Activated CD4-positive, alpha-beta T cell treated with anti-CD3 and anti-CD28 coated beads for 1 hour (primary cell): ENCODE measurements around the gene GPR142.
A peak's percentile ranks its signal among the peaks of the same experiment; 100 is the strongest.

Experiments used
- DNase-seq: peaks from one replicate; pipeline ENCODE4 v3.0.0-alpha.2; 2020

The GPR142 gene

DNA sequence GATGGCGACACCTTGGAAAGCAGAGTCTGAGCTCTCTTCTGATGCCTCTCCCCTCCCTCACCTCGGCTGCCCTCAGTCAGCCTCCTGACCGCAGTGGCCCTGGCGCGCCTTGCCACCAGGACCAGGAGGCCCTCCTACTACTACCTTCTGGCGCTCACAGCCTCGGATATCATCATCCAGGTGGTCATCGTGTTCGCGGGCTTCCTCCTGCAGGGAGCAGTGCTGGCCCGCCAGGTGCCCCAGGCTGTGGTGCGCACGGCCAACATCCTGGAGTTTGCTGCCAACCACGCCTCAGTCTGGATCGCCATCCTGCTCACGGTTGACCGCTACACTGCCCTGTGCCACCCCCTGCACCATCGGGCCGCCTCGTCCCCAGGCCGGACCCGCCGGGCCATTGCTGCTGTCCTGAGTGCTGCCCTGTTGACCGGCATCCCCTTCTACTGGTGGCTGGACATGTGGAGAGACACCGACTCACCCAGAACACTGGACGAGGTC is 4.4 kb downstream of the GPR142 start:
- no peak for DNase-seq

DNA sequence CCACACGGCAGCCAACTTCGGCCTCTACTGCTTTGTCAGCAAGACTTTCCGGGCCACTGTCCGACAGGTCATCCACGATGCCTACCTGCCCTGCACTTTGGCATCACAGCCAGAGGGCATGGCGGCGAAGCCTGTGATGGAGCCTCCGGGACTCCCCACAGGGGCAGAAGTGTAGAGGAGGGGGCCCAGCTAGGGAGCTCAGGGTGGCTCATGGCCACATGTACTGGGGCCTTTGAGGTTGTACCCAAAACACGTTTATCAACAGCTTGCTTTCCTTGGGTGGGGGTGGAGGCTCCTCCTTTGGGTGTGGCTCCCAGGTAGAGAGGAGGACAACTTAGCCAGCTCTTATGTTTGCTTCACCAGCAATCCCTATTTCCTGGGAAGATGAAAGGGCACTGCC is 5.1 kb downstream of the GPR142 start:
- no peak for DNase-seq

DNA sequence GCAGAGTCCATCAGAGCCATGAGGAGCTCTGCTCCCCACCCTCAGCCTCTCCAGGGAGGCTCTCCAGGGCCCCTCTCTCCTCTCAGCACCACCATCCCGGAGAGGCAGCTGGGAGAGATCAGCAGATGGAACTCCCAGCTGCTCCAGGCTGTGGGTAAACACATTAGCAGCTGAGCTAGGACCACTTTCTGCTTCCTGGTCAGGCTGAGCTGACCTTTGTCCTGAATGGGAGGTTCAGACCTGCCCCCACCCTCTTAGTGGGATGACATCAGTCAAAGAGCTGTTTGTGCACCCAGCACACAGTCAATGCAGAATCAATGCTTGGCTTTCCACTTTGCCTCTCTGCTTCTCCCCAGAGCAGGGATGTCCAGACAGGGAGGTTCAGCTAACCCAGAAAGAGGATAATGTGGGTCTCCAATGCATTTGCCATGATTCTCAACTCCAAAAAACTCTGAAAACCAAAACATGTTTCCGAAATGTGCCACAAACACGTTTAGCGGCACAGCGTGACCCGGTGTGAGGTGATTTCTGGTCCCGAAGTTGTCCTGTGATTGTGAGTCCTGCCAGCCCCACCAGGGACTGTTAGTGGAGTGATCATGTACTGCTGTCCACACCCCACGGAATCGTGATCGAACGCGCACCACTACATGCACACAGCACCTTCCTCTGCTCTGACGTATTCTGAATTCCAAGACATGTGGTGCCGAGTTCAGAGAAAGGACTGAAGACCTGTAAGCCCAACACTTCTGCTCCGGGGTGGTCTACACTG is 6.7 kb downstream of the GPR142 start:
- DNase-seq, result no peak

GRCh38 chr17:74374858-74375257 is 7.6 kb downstream of the GPR142 start:
- no peak for DNase-seq

DNA sequence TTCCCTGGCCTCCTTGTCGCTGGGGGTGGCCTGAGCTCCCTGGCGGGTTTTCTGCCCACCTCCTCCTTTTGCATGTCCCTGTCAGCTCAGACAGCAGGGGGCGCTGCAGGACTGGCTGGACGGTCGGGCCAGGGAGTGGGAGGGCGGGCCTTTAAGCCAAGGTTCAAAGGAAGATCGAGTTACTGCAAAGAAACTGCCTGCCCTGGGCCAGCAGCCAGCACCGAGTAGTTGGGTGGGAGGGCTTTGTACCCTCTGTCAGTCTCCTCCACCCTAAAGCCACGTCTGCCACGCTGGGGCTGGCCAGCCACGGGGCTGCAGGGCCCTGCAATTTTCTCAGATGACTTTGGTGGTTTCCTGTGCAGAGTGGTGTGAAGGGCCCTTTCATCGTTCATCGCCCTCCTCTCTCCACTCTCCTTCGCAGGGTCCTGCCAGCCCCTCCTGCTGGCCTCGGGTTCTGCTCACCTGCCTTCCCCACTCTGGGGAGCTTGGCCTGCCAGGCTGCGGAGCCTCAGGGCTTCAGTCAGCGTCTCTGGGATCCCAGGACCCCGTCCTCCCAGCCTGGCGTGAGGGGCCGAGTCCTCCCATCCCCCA is 12.3 kb downstream of the GPR142 start:
- peak; percentile 83 for DNase-seq

GRCh38 chr17:74380086-74380958 is 13.0 kb downstream of the GPR142 start:
- no peak for DNase-seq

- DNase-seq, result no peak
These were observed 13.9 kb downstream of the GPR142 start for GRCh38 chr17:74380959-74381808.

- no peak for DNase-seq
These were observed 15.8 kb downstream of the GPR142 start for GRCh38 chr17:74383141-74383540.

DNA sequence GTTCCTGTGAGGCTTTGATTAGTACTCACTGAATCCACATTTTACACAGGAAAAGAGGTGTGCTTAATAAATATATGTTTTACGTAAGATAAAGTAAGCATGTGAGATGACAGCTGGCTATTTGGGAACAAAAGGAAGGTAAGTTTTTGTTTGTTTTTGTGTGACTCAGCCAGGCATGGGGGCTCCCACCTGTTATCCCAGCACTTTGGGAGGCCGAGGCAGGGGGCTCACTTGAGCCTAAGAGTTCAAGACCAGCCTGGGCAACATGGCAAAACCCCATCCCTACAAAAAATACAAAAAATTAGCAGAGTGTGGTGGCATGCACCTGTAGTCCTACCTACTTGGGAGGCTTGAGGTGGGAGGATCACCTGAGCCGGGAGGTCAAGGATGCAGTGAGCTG is 17.9 kb downstream of the GPR142 start:
- DNase-seq, result no peak

- DNase-seq, result no peak
These were observed 19.1 kb downstream of the GPR142 start for GRCh38 chr17:74386386-74386785.

DNA sequence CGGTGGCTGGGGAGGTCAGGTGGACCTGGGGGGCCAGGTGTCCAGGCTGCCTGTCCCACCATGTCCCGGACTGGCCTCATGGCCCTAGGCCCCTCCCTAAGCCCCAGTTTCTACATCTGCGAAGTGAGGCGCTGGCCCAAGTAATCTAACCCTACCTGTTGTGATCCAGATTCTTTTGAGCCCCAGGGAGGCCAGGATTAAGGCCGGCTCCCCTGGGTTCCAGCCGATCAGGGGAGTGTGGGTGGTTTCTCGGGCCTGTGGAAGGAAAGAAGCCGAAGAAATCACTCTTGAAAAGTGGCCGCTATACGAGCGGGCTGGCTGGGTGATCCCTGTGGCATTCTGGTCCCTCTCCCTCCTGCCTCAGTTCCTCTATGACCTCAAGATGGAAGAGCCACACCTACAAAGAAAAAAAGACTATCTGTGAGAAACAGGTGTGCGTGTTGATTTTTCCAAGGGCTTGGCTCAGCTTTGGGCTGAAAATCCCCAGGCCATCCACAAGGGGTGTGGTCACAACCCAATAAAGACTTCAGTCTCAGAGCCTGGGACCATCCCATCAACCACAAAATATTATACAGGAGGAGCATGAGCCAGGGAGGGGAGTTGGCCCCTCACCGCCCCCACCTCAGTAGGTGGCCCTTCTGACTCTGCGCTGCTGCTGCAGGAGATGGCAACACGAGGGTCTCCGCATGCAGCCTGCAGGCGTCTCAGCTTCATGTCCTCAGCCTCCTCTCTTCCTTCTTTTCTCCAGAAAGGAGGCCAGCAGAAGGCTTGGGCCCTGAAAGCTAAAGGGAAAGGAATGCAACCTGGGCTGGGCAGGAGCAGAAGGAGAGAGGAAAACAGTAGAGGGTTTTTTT is 20.3 kb downstream of the GPR142 start:
- no peak for DNase-seq

DNA sequence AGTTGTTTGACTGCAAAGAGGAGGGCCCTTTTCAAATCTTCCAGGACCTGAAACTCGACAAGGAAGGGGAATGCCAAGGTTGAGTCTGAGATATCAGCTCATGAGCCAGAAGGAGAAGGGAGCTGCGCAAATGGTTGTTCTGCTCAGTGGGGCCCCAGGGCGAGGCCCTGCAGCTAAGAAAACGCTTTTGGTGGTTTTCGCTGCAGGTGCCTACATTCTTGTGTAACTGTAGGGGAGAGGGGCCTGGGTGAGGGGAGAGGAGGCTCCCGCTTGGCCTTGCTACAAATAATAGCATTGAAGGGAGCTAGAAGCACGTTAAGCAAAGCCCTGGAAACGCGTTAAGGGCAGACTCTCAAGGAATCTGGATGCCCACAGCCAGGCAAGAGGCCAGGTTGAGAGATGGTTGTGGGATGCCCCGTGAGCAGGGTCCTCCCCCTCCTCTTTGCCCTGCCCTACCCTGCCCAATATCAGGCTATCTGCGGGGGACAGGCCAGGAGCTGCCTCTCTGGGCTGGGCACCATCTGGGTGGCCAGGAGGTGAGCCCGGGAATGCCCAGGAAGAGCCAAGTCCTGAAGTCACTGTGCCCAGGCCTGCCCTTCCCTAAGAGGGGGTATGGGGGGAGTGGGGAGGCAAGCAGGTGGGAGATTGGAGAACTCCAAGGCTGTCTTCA is 21.9 kb downstream of the GPR142 start:
- DNase-seq, result no peak

DNA sequence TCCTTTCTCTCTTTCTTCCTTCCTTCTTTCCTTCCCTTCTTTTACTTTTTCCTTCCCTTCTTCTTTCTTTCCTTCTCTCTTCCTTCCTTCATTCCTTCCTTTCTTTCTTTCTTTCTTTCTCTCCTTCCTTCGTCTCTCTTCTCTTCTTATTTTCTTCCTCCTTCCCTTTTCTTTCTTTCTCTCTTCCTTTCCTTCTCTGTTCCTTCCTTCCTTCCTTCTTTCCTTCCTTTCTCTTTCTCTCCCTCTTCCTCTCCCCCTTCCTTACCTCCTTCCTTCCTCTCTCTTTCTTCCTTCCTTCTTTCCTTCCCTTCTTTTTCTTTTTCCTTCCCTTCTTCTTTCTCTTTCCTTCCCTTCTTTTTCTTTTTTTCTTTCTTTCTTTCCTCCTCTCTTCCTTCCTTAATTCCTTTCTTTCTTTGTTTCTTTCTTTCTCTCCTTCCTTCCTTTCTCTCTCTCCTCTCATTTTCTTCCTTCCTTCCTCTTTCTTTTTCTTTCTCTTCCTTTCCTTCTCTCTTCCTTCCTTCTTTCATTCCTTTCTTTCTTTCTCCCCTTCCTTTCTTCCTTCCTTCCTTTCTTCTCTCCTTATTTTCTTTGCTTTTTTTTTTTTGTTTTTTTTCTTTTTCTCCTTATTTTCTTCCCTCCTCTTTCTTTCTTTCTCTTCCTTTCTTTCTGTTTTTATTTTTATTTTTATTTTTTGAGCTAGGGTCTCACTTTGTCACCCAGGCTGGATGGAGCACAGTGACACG is 22.8 kb downstream of the GPR142 start:
- no peak for DNase-seq

- DNase-seq, result no peak
These were observed 23.7 kb downstream of the GPR142 start for GRCh38 chr17:74390680-74391653.

DNA sequence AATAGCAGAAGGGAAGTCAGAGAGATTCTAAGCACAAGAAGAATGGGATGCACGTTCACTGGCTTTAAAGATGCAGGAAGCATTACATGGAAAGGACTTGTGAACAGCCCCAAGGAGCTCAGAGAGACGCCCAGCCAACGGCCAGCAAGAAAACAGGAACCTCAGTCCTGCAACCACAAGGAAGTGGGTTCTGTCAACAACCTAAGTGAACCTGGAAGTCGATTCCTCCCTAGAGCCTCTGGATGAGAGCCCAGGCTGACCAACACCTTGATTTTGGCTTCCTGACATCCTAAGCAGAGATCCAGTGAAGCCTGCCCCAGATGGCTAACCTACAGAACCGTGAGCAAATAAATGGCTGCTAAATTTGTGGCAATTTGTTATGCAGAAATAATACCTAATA is 24.5 kb downstream of the GPR142 start:
- no peak for DNase-seq

DNA sequence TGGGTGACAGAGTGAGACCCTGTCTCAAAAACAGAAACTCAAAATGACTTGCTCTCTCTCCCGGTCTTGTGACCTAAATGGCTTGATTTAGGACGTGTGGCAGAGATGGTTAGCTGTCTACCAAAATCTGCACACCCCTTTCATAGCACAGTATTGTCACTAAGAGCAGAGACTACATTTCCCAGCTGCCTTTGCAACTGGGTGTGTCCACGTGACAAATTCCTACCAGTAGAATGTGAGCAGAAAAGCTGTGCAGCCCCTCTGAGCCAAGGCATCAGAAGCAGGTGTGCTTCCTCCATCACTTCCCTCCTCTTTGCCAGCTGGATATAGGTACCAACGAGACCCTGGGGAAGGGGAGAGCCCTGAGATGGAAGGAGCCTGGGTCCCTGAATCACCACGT is 25.5 kb downstream of the GPR142 start:
- DNase-seq, result no peak

DNA sequence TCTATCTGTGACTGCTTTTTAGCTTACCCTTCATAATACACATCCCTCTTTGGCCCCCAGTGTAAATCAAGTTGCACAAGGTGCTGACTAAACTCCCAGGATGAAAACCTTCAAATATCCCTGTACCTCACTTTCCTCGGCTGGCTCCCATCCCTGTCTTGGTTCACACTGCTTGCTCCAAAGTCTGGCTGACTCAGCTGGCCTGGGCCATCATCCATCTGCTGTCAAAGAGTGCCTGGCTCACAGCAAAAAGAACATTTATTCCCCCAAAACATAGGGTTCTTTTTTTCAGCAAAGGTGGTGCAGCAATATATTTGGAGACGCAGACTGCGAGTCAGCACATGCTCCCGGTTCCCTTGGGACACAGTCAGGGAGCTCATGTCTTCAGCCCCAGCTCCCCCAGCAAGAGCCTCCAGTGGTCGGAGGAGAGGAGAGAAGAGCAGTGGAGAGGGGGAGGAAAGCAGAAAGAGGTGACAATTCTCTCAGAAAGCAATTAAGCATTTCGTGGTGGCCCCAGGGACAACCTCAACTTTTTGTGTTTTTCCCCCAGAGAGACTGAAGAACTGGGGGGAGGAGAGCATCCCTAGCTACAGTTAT is 26.1 kb downstream of the GPR142 start:
- no peak for DNase-seq

DNA sequence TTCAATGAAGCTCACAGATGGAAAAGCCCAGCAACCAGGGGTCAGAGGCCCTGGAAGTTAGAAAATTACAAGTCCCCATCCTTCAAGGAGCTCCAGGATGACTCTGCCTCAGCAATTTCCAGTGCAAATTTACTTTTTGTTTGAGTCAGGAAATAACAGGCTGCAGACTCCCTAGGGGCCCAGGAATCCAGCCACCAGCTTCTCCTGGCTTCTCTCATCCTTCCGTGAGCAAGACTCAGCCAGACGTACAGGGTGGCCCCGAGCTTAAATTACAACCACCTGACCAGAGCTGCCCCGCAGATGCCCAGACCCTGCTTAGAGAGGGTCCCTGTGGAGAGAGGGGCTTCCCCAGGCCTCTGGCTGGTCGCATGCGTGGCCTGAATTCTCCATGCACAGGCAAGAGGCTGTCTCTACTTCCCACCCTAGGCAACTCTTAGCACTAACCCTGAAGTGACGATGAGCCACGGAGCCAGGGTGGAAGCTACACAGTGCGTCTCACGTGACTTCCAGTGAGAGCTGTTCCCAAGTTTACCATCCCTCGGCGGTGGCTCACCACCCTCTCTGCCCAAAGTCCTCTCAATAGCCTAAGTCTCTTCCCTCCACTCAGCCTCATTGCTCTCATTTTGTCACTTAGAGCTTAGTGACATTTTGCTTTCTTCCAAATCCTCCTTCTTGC is 27.1 kb downstream of the GPR142 start:
- DNase-seq, result no peak
